Left forelimb (tissue), 1 donor: Measurements from ENCODE around the gene PAPOLB.

Source experiments
- DNase-seq: peaks from one replicate; pipeline ENCODE4 v3.0.0-alpha.2; 2018; ENCODE audit warnings: low spot score

The PAPOLB gene

GRCh38 chr7:4841836-4842235, 20.0 kb downstream of the PAPOLB start:
- no peak for DNase-seq

GRCh38 chr7:4841007-4841784, 20.6 kb downstream of the PAPOLB start:
- no peak for DNase-seq

GRCh38 chr7:4840079-4840501, 21.7 kb downstream of the PAPOLB start:
- no peak for DNase-seq

GRCh38 chr7:4838626-4839334, 23.1 kb downstream of the PAPOLB start:
- DNase-seq, result peak; percentile 56

- DNase-seq, result peak; percentile 66
Observed at GRCh38 chr7:4837803-4838625, 23.8 kb downstream of the PAPOLB start.

GRCh38 chr7:4837041-4837802, 24.6 kb downstream of the PAPOLB start:
- peak; percentile 66 for DNase-seq

- DNase-seq, result no peak
Observed at GRCh38 chr7:4836206-4836661, 25.6 kb downstream of the PAPOLB start.

GRCh38 chr7:4835398-4836205, 26.2 kb downstream of the PAPOLB start:
- DNase-seq, result no peak

GRCh38 chr7:4834601-4835397, 27.0 kb downstream of the PAPOLB start:
- DNase-seq, result no peak

GRCh38 chr7:4833691-4834600, 27.9 kb downstream of the PAPOLB start:
- DNase-seq, result no peak

- no peak for DNase-seq
Observed at GRCh38 chr7:4833176-4833575, 28.7 kb downstream of the PAPOLB start.

GRCh38 chr7:4832711-4833110, 29.1 kb downstream of the PAPOLB start:
- no peak for DNase-seq

- no peak for DNase-seq
Observed at GRCh38 chr7:4831723-4832495, 29.9 kb downstream of the PAPOLB start.

GRCh38 chr7:4830176-4830575, 31.7 kb downstream of the PAPOLB start:
- DNase-seq, result no peak

GRCh38 chr7:4828720-4829383, 33.0 kb downstream of the PAPOLB start:
- DNase-seq, result no peak

- DNase-seq, result no peak
Observed at GRCh38 chr7:4825081-4825480, 36.7 kb downstream of the PAPOLB start.

- no peak for DNase-seq
Observed at GRCh38 chr7:4824120-4824775, 37.6 kb downstream of the PAPOLB start.
